Fibroblast of skin of left biceps (primary cell): ENCODE measurements around the gene ZFHX3.

Experiments
- DNase-seq, 2 experiments: peaks; one replicate each; pipeline ENCODE4 v3.0.0-alpha.2; 2013; ENCODE audit warnings: low read depth in 2 of 2

Gene ZFHX3

GRCh38 chr16:72974142-72974769, 73.7 kb downstream of the ZFHX3 start:
- no peak for DNase-seq

- no peak for DNase-seq
Observed at GRCh38 chr16:72972878-72973571, 74.9 kb downstream of the ZFHX3 start.

- DNase-seq = no peak
Observed at GRCh38 chr16:72971370-72971769, 76.6 kb downstream of the ZFHX3 start.

GRCh38 chr16:72970656-72971055, 77.3 kb downstream of the ZFHX3 start:
- DNase-seq = no peak

GRCh38 chr16:72969812-72970211, 78.1 kb downstream of the ZFHX3 start:
- no peak for DNase-seq

- DNase-seq = no peak
Observed at GRCh38 chr16:72969146-72969545, 78.8 kb downstream of the ZFHX3 start.

- DNase-seq = no peak
Observed at GRCh38 chr16:72967941-72968340, 80.0 kb downstream of the ZFHX3 start.

GRCh38 chr16:72963533-72964315, 84.2 kb downstream of the ZFHX3 start:
- DNase-seq = peak in 1 of 2 experiments; percentile 40

GRCh38 chr16:72962347-72962746, 85.6 kb downstream of the ZFHX3 start:
- DNase-seq = no peak

GRCh38 chr16:72961863-72962262, 86.1 kb downstream of the ZFHX3 start:
- no peak for DNase-seq

GRCh38 chr16:72961115-72961832, 86.7 kb downstream of the ZFHX3 start:
- DNase-seq = no peak

- DNase-seq = no peak
Observed at GRCh38 chr16:72960101-72960500, 87.8 kb downstream of the ZFHX3 start.

GRCh38 chr16:72959301-72959996, 88.5 kb downstream of the ZFHX3 start:
- DNase-seq = no peak

- no peak for DNase-seq
Observed at GRCh38 chr16:72958522-72959076, 89.3 kb downstream of the ZFHX3 start.

- DNase-seq = no peak
Observed at GRCh38 chr16:72957303-72958277, 90.3 kb downstream of the ZFHX3 start.

GRCh38 chr16:72956124-72957064, 91.5 kb downstream of the ZFHX3 start:
- no peak for DNase-seq

- peak; percentile 47 to 58 for DNase-seq
Observed at GRCh38 chr16:72952811-72953271, 95.1 kb downstream of the ZFHX3 start.

- no peak for DNase-seq
Observed at GRCh38 chr16:72952404-72952803, 95.5 kb downstream of the ZFHX3 start.

GRCh38 chr16:72951916-72952315, 96.0 kb downstream of the ZFHX3 start:
- no peak for DNase-seq
